Left ventricle myocardium superior (tissue), 1 donor: ENCODE measurements around the gene CAPN10. TPM values are rescaled to one million over a fixed set of nuclear protein-coding genes. Genes with fewer than 3 reads are reported as not detected.

Source experiments
- ATAC-seq: fragments of 200-7000 bp; cut with Tn5 transposase; one replicate; pipeline ENCODE4 v1.9.1; 2020; ENCODE audit warnings: mild to moderate bottlenecking, moderate library complexity
- DNase-seq: peaks from one replicate; pipeline ENCODE4 v3.0.0-alpha.2; 2020
- intact Hi-C: fragments of 100-400 bp; cut with micrococcal nuclease; formaldehyde crosslinking; loops from one replicate; pipeline ENCODE4 v1.11.0; 2022
- total RNA-seq: library from RNA; stranded (reverse); fragmentation: NEBNext Ultra II Directional; extraction: Animal tissue kit (Norgen Biotek cat#: 25700); gene quantifications from one replicate; pipeline ENCODE4 v1.2.1, GENCODE V29; 2021
- donor health status: DM: no; HTN: yes; CAD: no; lungs with severe emphysema.

Gene CAPN10
- total RNA-seq, 1 donor from 2014 or later = 51.2 TPM

GRCh38 chr2:240643093-240643810 is 56.7 kb downstream of the CAPN10 start:
- DNase-seq (no peak), ATAC-seq (no peak)
- intact Hi-C loops = no loop called here

- intact Hi-C loops = no loop called here
- ATAC-seq (no peak), DNase-seq (no peak)
Observed at GRCh38 chr2:240643811-240644150, 57.2 kb downstream of the CAPN10 start.

- no peak for DNase-seq
- intact Hi-C loops = no loop called here
- ATAC-seq = no peak
Observed at GRCh38 chr2:240644171-240644651, 57.7 kb downstream of the CAPN10 start.

- no peak for DNase-seq
- no peak for ATAC-seq
- intact Hi-C loops = no loop called here
Observed at GRCh38 chr2:240644859-240645301, 58.3 kb downstream of the CAPN10 start.

- intact Hi-C loops = no loop called here
- ATAC-seq (no peak), DNase-seq (no peak)
Observed at GRCh38 chr2:240645346-240645745, 58.8 kb downstream of the CAPN10 start.

- DNase-seq = no peak
- intact Hi-C loops = no loop called here
- ATAC-seq = no peak
Observed at GRCh38 chr2:240645801-240646175, 59.3 kb downstream of the CAPN10 start.

- DNase-seq = no peak
- intact Hi-C loops = no loop called here
- no peak for ATAC-seq
Observed at GRCh38 chr2:240646176-240646899, 59.8 kb downstream of the CAPN10 start.

- DNase-seq = no peak
- ATAC-seq = no peak
- intact Hi-C loops = no loop called here
Observed at GRCh38 chr2:240646900-240647502, 60.5 kb downstream of the CAPN10 start.

- ATAC-seq = no peak
- intact Hi-C loops = no loop called here
- no peak for DNase-seq
Observed at GRCh38 chr2:240647503-240648154, 61.1 kb downstream of the CAPN10 start.

- intact Hi-C loops = no loop called here
- ATAC-seq (no peak), DNase-seq (no peak)
Observed at GRCh38 chr2:240648155-240648649, 61.7 kb downstream of the CAPN10 start.

Other genes with a start within 250 kb of the CAPN10 start
- 177 TPM for gene GPC1, start 151.1 kb upstream of the CAPN10 start, total RNA-seq
- 5.1 TPM for gene ANKMY1, start 28.7 kb upstream of the CAPN10 start, total RNA-seq
- 13.2 TPM for gene DUSP28, start 26.4 kb upstream of the CAPN10 start, total RNA-seq
- 105 TPM for gene RNPEPL1, start 18.2 kb upstream of the CAPN10 start, total RNA-seq
- gene GPR35, start 38.7 kb downstream of the CAPN10 start, total RNA-seq = 2.1 TPM
- not detected for gene AQP12B, start 96.2 kb downstream of the CAPN10 start, total RNA-seq
- gene AQP12A, start 105.1 kb downstream of the CAPN10 start, total RNA-seq = not detected
- gene KIF1A, start 233.5 kb downstream of the CAPN10 start, total RNA-seq = 1.6 TPM